RWPE2 (cell line): ENCODE data around the gene TNFRSF25.

Source experiments
- ATAC-seq: fragments of 200-7000 bp; cut with Tn5 transposase; 3 replicates; pipeline ENCODE4 v1.9.1; 2021; ENCODE audit warnings: low read depth
- DNase-seq: peaks from one replicate; pipeline ENCODE4 v3.0.0-alpha.2; 2020; ENCODE audit warnings: low spot score
- H3K27ac ChIP-seq: fragments of 450-650 bp; 2 replicates; pipeline ENCODE4 v1.5.1; 2017; ENCODE audit warnings: mild to moderate bottlenecking; ENCODE audit not compliant: poor library complexity, severe bottlenecking
- H3K27me3 ChIP-seq: fragments of 250-450 bp; sonication (Bioruptor Pico); 2 replicates; pipeline ENCODE4 v1.5.1; 2021; ENCODE audit warnings: mild to moderate bottlenecking, moderate library complexity; ENCODE audit not compliant: insufficient read depth, poor library complexity, severe bottlenecking
- H3K36me3 ChIP-seq: fragments of 250-450 bp; sonication (Bioruptor Pico); 2 replicates; pipeline ENCODE4 v1.5.1; 2020; ENCODE audit warnings: low read depth, mild to moderate bottlenecking, moderate library complexity
- H3K4me1 ChIP-seq: fragments of 250-450 bp; sonication (Bioruptor Pico); 2 replicates; pipeline ENCODE4 v1.5.1; 2021; ENCODE audit warnings: mild to moderate bottlenecking, moderate library complexity; ENCODE audit not compliant: insufficient read depth, poor library complexity, severe bottlenecking
- H3K4me3 ChIP-seq: fragments of 250-450 bp; sonication (Bioruptor Pico); 2 replicates; pipeline ENCODE4 v1.5.1; 2021; ENCODE audit warnings: mild to moderate bottlenecking, moderate library complexity; ENCODE audit not compliant: severe bottlenecking
- H3K9me3 ChIP-seq: fragments of 250-450 bp; sonication (Bioruptor Pico); 2 replicates; pipeline ENCODE4 v1.5.1; 2021; ENCODE audit warnings: mild to moderate bottlenecking, moderate library complexity; ENCODE audit not compliant: severe bottlenecking
- TF ChIP-seq, protein P1 (sequence below): fragments of 450-650 bp; IDR thresholded peaks from one replicate; pipeline ENCODE4 v1.5.1; 2017; ENCODE audit warnings: mild to moderate bottlenecking, moderate library complexity; ENCODE audit not compliant: poor library complexity, severe bottlenecking

Gene TNFRSF25

DNA sequence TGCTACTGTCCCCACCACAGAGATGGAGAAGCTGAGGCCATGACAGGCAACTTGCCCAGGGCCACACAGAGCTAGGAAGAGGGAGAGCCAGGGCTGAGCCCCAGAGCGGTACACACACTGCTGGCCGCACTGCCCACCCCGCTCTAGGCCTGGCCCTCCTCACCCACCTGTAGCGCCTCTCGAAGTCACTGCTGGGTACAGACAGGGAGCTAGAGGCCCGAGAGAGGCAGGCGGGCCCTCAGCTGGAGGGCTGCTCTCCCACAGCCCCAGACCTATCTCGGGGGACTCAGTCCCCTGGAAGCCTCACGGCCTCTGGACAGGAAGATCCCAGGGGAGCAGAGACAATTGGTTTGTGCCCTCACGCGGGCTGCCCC is 42.8 kb upstream of the TNFRSF25 start:
- DNase-seq, result no peak
- TF ChIP-seq, protein P1, sequence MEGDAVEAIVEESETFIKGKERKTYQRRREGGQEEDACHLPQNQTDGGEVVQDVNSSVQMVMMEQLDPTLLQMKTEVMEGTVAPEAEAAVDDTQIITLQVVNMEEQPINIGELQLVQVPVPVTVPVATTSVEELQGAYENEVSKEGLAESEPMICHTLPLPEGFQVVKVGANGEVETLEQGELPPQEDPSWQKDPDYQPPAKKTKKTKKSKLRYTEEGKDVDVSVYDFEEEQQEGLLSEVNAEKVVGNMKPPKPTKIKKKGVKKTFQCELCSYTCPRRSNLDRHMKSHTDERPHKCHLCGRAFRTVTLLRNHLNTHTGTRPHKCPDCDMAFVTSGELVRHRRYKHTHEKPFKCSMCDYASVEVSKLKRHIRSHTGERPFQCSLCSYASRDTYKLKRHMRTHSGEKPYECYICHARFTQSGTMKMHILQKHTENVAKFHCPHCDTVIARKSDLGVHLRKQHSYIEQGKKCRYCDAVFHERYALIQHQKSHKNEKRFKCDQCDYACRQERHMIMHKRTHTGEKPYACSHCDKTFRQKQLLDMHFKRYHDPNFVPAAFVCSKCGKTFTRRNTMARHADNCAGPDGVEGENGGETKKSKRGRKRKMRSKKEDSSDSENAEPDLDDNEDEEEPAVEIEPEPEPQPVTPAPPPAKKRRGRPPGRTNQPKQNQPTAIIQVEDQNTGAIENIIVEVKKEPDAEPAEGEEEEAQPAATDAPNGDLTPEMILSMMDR, result no peak
- Histone ChIP-seq H3K4me1 (no peaks in the 10 kb centered on the region), H3K36me3 (no peaks in the 10 kb centered on the region), H3K27ac (no peak overlapping the region), H3K9me3 (no peaks in the 10 kb centered on the region), H3K4me3 (no peak overlapping the region), H3K27me3 (no peaks in the 10 kb centered on the region)
- ATAC-seq, result no peak; the same call in 2 of the 3 replicates

DNA sequence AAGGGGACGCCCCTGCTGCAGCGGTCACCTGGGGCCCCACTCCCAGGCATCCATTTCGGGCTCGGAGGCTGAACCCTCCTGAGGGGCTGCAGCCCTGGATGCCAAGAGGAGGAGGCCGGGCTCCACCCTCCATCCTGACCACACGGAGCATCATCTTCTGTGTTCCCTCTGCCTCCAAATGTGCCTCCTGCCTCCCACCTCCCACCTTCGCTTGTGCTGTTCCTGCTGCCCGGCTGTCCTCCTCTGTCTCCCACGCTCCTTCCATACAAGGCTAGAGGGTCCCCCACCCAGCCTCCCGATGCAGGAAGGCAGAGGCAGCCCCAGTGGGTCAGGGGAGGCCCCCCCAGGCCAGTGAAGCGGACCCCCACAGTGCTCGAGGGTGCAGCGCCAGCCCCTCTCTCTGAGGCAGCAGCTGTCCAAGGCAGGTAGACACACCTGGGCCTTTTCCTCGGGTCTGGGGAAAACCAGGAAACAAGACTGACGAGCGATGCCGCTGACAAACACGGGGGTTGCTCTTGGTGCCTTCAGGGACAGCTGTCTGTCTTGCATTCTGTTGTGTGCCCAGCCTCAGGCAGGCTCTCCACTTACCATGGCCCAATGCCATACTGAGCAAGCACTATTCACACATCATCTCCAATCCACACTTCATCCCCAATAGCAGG is 42.3 kb upstream of the TNFRSF25 start:
- no peak for ATAC-seq
- H3K27ac ChIP-seq, result no peak overlapping the region
- H3K9me3 ChIP-seq, result no peaks in the 10 kb centered on the region
- H3K27me3 ChIP-seq, result no peaks in the 10 kb centered on the region
- H3K36me3 ChIP-seq, result no peaks in the 10 kb centered on the region
- DNase-seq, result no peak
- H3K4me3 ChIP-seq, result no peak overlapping the region
- TF ChIP-seq, protein P1, result no peak
- no peaks in the 10 kb centered on the region for H3K4me1 ChIP-seq

DNA sequence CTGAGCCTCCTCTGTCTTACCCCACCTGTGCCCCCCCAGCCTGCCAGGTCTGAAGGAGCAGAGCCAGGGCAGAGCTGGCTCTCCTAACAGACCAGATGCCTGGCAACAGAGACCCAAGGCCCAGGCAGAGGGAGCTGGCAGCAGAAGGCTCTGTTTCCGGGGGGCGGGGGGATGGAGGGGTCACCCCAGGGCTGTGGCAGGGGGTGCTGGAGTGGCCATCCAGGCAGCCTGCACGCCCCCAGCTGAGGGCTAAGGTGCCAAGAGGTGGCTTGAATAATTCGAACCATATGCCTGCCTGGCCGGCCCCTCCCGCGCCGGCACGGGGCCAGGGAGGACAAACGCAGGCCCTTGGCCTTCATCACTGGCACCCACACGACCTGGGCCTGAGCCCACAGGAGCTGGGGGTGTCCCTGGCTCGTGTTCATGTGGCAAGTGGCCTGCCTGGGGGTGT is 41.5 kb upstream of the TNFRSF25 start:
- Histone ChIP-seq H3K4me1 (no peaks in the 10 kb centered on the region), H3K27me3 (no peaks in the 10 kb centered on the region), H3K9me3 (no peaks in the 10 kb centered on the region), H3K36me3 (no peaks in the 10 kb centered on the region), H3K27ac (no peak overlapping the region), H3K4me3 (no peak overlapping the region)
- no peak for DNase-seq
- ATAC-seq, result no peak
- TF ChIP-seq, protein P1, result no peak

DNA sequence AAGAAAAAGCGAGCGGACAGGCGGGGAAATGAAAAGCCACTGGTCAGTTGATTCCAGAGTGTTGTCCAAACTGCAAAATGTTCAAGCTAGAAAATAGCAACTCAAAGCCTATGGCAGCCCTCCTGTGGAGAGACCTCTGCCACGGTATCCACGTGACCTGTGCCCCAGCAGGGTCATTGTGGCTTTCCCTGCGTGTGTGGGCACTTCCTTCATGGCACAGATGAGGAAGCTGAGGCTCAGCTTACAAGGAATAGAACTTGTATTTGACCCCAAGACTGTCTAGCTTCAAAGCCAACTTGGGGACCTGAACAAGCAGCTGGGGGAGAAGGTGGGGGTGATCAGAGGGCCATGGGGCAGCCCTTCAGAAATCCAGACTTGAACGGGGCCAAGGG is 41.1 kb upstream of the TNFRSF25 start:
- ATAC-seq, result no peak

More for the DNA sequence above, 41.1 kb upstream of the TNFRSF25 start:
- DNase-seq, result no peak
- TF ChIP-seq, protein P1, result no peak
- Histone ChIP-seq H3K27me3 (no peaks in the 10 kb centered on the region), H3K4me1 (no peaks in the 10 kb centered on the region), H3K36me3 (no peaks in the 10 kb centered on the region), H3K4me3 (no peak overlapping the region), H3K27ac (no peak overlapping the region), H3K9me3 (no peaks in the 10 kb centered on the region)
